GM19324 (cell line): ENCODE data around the gene SMIM44.
"Not testable (repeated sequence)": the region's sequence is repeated elsewhere in the genome, so short reads cannot be mapped to it uniquely, and the experiment has no call there.

Experiments used
- ATAC-seq: cut with Tn5 transposase; IDR thresholded peaks from one replicate; pipeline ENCODE4 v1.9.1; 2021; ENCODE audit warnings: mild to moderate bottlenecking, moderate library complexity; ENCODE audit not compliant: unreplicated experiment, low FRiP score

Gene SMIM44

GRCh38 chr19:3462991-3463713, 20.1 kb downstream of the SMIM44 start:
- ATAC-seq: no peak

GRCh38 chr19:3459965-3460582, 23.2 kb downstream of the SMIM44 start:
- no peak for ATAC-seq

- no peak for ATAC-seq
Observed at GRCh38 chr19:3459089-3459881, 24.0 kb downstream of the SMIM44 start.

- no peak for ATAC-seq
Observed at GRCh38 chr19:3458229-3459088, 24.8 kb downstream of the SMIM44 start.

GRCh38 chr19:3457528-3458228, 25.6 kb downstream of the SMIM44 start:
- no peak for ATAC-seq

GRCh38 chr19:3456925-3457527, 26.2 kb downstream of the SMIM44 start:
- ATAC-seq: no peak

GRCh38 chr19:3455960-3456601, 27.2 kb downstream of the SMIM44 start:
- ATAC-seq: no peak

GRCh38 chr19:3455393-3455955, 27.8 kb downstream of the SMIM44 start:
- no peak for ATAC-seq

GRCh38 chr19:3454656-3455392, 28.4 kb downstream of the SMIM44 start:
- no peak for ATAC-seq

GRCh38 chr19:3453840-3454239, 29.4 kb downstream of the SMIM44 start:
- ATAC-seq: no peak

GRCh38 chr19:3452942-3453214, 30.4 kb downstream of the SMIM44 start:
- ATAC-seq: not testable (repeated sequence)

- no peak for ATAC-seq
Observed at GRCh38 chr19:3452171-3452941, 30.9 kb downstream of the SMIM44 start.

- no peak for ATAC-seq
Observed at GRCh38 chr19:3451451-3451866, 31.8 kb downstream of the SMIM44 start.

GRCh38 chr19:3450796-3451411, 32.3 kb downstream of the SMIM44 start:
- ATAC-seq: no peak

GRCh38 chr19:3448616-3449334, 34.5 kb downstream of the SMIM44 start:
- ATAC-seq: no peak

- not testable (repeated sequence) for ATAC-seq
Observed at GRCh38 chr19:3446657-3447056, 36.6 kb downstream of the SMIM44 start.
